ENCODE data around the gene CPNE8. TPM values are rescaled to one million over a fixed set of nuclear protein-coding genes. Genes with fewer than 3 reads are reported as not detected.
A peak's percentile ranks its signal among the peaks of the same experiment; 100 is the strongest.

Gene CPNE8
- total RNA-seq, 1 donor from 2014 or later: 2.2 TPM

- ATAC-seq (ENCODE audit: low read depth) (no peak), DNase-seq (no peak)
- Mint-ChIP-seq H3K4me3 (no peak overlapping the region), H3K27me3 (no peaks in the 10 kb centered on the region), H3K9me3 (no peaks in the 10 kb centered on the region), H3K4me1 (no peaks in the 10 kb centered on the region), H3K36me3 (ENCODE audit: low read depth) (no peaks in the 10 kb centered on the region), H3K27ac (no peak overlapping the region)
- no peak for TF ChIP-seq CTCF (IDR thresholded peaks at IDR 0.05)
- ChIA-PET POLR2A (no interaction called here), CTCF (no interaction called here)
- intact Hi-C loops (cut with micrococcal nuclease): no loop called here
Observed at GRCh38 chr12:38919191-38919590, 13.8 kb upstream of the CPNE8 start.

GRCh38 chr12:38915429-38916182, 10.2 kb upstream of the CPNE8 start:
- H3K4me3 Mint-ChIP-seq: no peak overlapping the region
- intact Hi-C loops (cut with micrococcal nuclease): no loop called here
- ChIA-PET POLR2A (no interaction called here), CTCF (no interaction called here)
- TF ChIP-seq CTCF (IDR thresholded peaks at IDR 0.05): no peak
- DNase-seq (no peak), ATAC-seq (ENCODE audit: low read depth) (no peak)
- no peaks in the 10 kb centered on the region for H3K9me3 Mint-ChIP-seq
- no peaks in the 10 kb centered on the region for H3K4me1 Mint-ChIP-seq
- no peak overlapping the region for H3K27ac Mint-ChIP-seq
- H3K27me3 Mint-ChIP-seq: no peaks in the 10 kb centered on the region
- H3K36me3 Mint-ChIP-seq (ENCODE audit: low read depth): no peaks in the 10 kb centered on the region

- H3K27ac Mint-ChIP-seq: no peak overlapping the region
- intact Hi-C loops (cut with micrococcal nuclease): no loop called here
- no peak for TF ChIP-seq CTCF (IDR thresholded peaks at IDR 0.05)
- ATAC-seq (ENCODE audit: low read depth) (no peak), DNase-seq (no peak)
- POLR2A ChIA-PET: no interaction called here
- H3K4me1 Mint-ChIP-seq: peaks cover 3% of the 10 kb centered on the region
- H3K4me3 Mint-ChIP-seq: no peak overlapping the region
- CTCF ChIA-PET: no interaction called here
- no peaks in the 10 kb centered on the region for H3K36me3 Mint-ChIP-seq (ENCODE audit: low read depth)
- no peaks in the 10 kb centered on the region for H3K9me3 Mint-ChIP-seq
- peaks cover 10% of the 10 kb centered on the region for H3K27me3 Mint-ChIP-seq
Observed at GRCh38 chr12:38912116-38912515, 6.7 kb upstream of the CPNE8 start.

- DNase-seq: no peak
- intact Hi-C loops (cut with micrococcal nuclease): no loop called here
- no peak for TF ChIP-seq CTCF (IDR thresholded peaks at IDR 0.05)
- Mint-ChIP-seq H3K4me1 (peaks cover 6% of the 10 kb centered on the region), H3K9me3 (no peaks in the 10 kb centered on the region), H3K36me3 (ENCODE audit: low read depth) (no peaks in the 10 kb centered on the region), H3K4me3 (no peak overlapping the region), H3K27me3 (peaks cover 13% of the 10 kb centered on the region), H3K27ac (no peak overlapping the region)
- ChIA-PET POLR2A (no interaction called here), CTCF (no interaction called here)
- no peak for ATAC-seq (ENCODE audit: low read depth)
Observed at GRCh38 chr12:38911611-38912010, 6.2 kb upstream of the CPNE8 start.

GRCh38 chr12:38907201-38907923, 2.0 kb upstream of the CPNE8 start:
- Mint-ChIP-seq H3K27me3 (peaks cover 24% of the 10 kb centered on the region), H3K27ac (no peak overlapping the region), H3K36me3 (ENCODE audit: low read depth) (no peaks in the 10 kb centered on the region), H3K9me3 (no peaks in the 10 kb centered on the region), H3K4me1 (peaks cover 23% of the 10 kb centered on the region), H3K4me3 (peak overlapping the region; percentile 88)
- ChIA-PET CTCF (interaction anchor here (1.2 to 1.3 kb wide), 2 partner anchors 11 to 12 kb away, joined by 3 to 8 read pairs; no protein-coding TSS in a partner anchor), POLR2A (no interaction called here)
- intact Hi-C loops (cut with micrococcal nuclease): loop anchor here (5.0 kb wide), 2 partner anchors 195 to 240 kb away; no protein-coding TSS in a partner anchor
- DNase-seq (no peak), ATAC-seq (ENCODE audit: low read depth) (no peak)
- TF ChIP-seq CTCF (IDR thresholded peaks at IDR 0.05): no peak

All from activated B cell treated with CpG ODN at 0.5 μM for 24 hours (primary cell).